IgD-negative memory B cell (primary cell): ENCODE results near the gene ANO3. TPM values are rescaled to one million over a fixed set of nuclear protein-coding genes. Genes with fewer than 3 reads are reported as not detected.
"Not testable (repeated sequence)": the region's sequence is repeated elsewhere in the genome, so short reads cannot be mapped to it uniquely, and the experiment has no call there.

Experiments
- H3K27ac Mint-ChIP-seq, 3 donors: one replicate each; pipeline ENCODE4 v1.8.0; 2020 to 2022; ENCODE audit warnings: mild to moderate bottlenecking in 3 of 3, mixed read lengths in 3 of 3, moderate library complexity in 1 of 3
- H3K27me3 Mint-ChIP-seq: one replicate; pipeline ENCODE4 v1.8.0; 2021; ENCODE audit warnings: mixed read lengths
- H3K36me3 Mint-ChIP-seq: one replicate; pipeline ENCODE4 v1.8.0; 2020; ENCODE audit warnings: mild to moderate bottlenecking, mixed read lengths
- H3K4me1 Mint-ChIP-seq, 3 donors: one replicate each; pipeline ENCODE4 v1.8.0; 2020 to 2022; ENCODE audit warnings: mixed read lengths in 3 of 3, mild to moderate bottlenecking in 1 of 3
- H3K4me3 Mint-ChIP-seq, 4 donors: one replicate each; pipeline ENCODE4 v1.8.0; 2020 to 2022; ENCODE audit warnings: mild to moderate bottlenecking in 4 of 4, mixed read lengths in 4 of 4, moderate library complexity in 3 of 4
- H3K9me3 Mint-ChIP-seq, 3 donors: one replicate each; pipeline ENCODE4 v1.8.0; 2020 to 2021; ENCODE audit warnings: mixed read lengths in 3 of 3, mild to moderate bottlenecking in 1 of 3
- polyA plus RNA-seq: library from polyadenylated mRNA; unstranded; fragments of 300-500 nt; fragmentation: Illumina TruSeq; gene quantifications from one replicate; pipeline ENCODE4 v1.2.3, GENCODE V29; 2021

Gene ANO3
- polyA plus RNA-seq, 1 donor from 2014 or later: not detected

DNA sequence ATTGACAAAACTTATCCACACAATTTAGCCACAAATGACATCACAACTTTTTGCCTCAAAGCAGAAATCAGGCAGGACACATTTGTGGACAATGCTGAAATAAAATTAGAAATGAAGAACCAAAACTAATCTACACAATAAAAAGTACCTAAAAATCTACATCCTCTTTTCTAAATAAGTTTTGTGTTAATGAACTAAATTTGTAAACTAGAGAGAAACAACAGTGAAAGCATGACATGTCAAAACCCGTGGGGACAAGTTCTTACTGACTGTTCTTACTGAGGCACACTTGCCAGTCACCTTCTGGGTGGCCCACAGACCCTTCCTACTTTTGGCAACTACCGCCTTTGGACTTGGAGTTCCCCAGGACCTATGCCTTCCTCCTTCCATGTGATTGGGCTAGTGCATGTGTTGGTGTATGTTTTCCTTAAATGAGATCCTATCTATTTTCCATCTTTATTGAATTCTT is 300.8 kb downstream of the ANO3 start:
- Mint-ChIP-seq H3K36me3 (no peaks in the 10 kb centered on the region), H3K4me1 (peaks cover 0 to 6% (median 1%) of the 10 kb centered on the region in 3 donors), H3K9me3 (peaks cover 1 to 5% (median 2%) of the 10 kb centered on the region in 3 donors), H3K4me3 (no peak overlapping the region), H3K27ac (no peak overlapping the region), H3K27me3 (no peaks in the 10 kb centered on the region)

DNA sequence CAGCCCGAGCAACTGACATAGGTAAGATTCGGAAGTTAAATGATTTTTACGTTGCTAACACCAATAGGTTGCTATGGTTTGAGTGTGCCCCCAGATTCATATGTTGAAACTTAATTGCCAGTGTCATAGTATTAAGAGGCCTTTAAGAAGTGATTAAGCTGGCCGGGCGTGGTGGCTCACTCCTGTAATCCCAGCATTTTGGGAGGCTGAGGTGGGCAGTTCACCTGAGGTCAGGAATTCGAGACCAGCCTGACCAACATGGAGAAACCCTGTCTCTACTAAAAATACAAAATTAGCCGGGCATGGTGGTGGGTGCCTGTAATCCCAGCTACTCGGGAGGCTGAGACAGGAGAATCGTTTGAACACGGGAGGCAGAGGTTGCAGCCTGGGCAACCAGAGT is 311.4 kb downstream of the ANO3 start:
- not testable (repeated sequence) for H3K27ac Mint-ChIP-seq, H3K4me1 Mint-ChIP-seq, H3K36me3 Mint-ChIP-seq, H3K4me3 Mint-ChIP-seq, H3K27me3 Mint-ChIP-seq, H3K9me3 Mint-ChIP-seq

DNA sequence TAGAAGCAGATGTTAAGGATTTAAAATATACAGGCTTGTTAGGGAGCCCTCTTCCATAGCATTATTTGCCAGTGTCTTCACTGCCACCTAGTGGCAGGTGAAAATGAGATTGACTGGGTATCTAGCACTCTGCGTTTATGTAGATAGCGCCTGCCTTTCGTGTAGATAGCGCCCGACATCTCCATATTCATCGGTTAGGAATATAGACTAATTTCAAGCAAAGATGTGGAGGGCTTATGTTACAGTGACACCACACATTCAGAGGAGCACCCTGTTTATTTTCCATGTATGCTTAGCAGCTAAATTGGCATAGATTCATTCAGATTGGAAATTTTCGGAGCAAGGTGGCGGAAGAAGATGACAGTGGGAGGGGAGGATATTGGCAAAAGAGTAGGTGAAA is 318.0 kb downstream of the ANO3 start:
- Mint-ChIP-seq H3K36me3 (no peaks in the 10 kb centered on the region), H3K4me1 (no peaks in the 10 kb centered on the region), H3K9me3 (no peaks in the 10 kb centered on the region), H3K27ac (no peak overlapping the region), H3K4me3 (no peak overlapping the region), H3K27me3 (no peaks in the 10 kb centered on the region)

DNA sequence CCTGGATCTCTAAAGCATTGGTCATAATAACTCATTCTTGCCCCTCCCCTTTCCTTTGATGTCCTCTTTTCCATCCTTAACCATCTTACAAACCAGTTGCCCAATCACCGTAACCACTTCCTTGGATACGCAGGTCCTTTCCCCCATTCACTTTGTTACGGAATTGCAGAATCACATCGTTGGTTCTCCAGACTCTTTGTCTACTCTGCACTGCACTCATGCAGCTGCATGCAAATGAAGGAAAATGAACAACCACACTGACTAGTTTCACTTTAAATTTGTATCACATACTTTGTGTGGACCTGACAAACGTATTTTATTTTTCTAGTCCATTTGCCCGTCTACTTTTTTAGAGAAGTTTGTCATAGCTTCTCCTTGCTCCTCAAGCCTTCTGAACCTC is 320.0 kb downstream of the ANO3 start:
- no peaks in the 10 kb centered on the region for H3K27me3 Mint-ChIP-seq
- H3K4me3 Mint-ChIP-seq: no peak overlapping the region
- H3K36me3 Mint-ChIP-seq: no peaks in the 10 kb centered on the region
- no peak overlapping the region for H3K27ac Mint-ChIP-seq
- H3K9me3 Mint-ChIP-seq: no peaks in the 10 kb centered on the region
- H3K4me1 Mint-ChIP-seq: no peaks in the 10 kb centered on the region

DNA sequence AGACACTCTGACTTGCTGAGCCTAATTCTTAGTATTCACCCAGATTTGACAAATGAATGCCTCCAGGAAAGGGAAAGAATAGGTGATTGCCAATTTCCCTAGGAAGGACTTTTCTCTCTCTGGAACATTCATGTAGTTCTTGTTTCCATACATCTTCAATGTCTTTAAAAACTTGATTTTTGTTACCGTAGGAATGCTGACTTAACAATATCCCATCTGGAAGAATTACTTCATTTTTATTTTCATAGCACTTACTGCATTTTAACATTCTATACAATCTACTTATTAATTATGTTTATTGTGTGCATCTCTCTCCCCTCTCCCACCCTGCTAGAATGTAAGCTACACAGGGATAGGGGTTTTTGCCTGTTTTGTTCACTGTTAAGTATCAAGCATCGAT is 323.4 kb downstream of the ANO3 start:
- Mint-ChIP-seq H3K4me1 (peaks cover 0 to 1% (median 0%) of the 10 kb centered on the region in 3 donors), H3K27me3 (no peaks in the 10 kb centered on the region), H3K27ac (no peak overlapping the region), H3K4me3 (no peak overlapping the region), H3K36me3 (peaks cover 1% of the 10 kb centered on the region), H3K9me3 (peaks cover 0 to 4% (median 0%) of the 10 kb centered on the region in 3 donors)

DNA sequence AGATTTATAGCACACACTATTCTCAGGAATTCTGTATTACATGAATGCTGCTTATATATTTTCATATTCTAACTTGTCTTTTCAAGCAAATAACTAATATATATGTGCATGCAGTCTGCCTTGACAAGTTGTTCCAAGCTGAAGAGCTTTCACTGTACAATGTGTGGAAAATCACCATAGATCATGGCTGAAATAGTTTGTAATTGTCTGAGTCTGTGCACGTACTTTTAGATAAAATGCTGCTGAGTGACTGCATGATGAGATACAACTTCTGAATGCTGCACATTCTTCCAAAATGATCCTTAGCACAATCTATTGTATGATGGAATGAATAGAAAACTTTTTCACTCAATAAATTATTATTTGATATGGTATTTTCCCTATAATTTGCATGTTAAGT is 331.0 kb downstream of the ANO3 start:
- Mint-ChIP-seq H3K9me3 (no peaks in the 10 kb centered on the region), H3K4me1 (no peaks in the 10 kb centered on the region), H3K4me3 (no peak overlapping the region), H3K27ac (no peak overlapping the region), H3K27me3 (no peaks in the 10 kb centered on the region), H3K36me3 (peaks cover under 1% of the 10 kb centered on the region)

DNA sequence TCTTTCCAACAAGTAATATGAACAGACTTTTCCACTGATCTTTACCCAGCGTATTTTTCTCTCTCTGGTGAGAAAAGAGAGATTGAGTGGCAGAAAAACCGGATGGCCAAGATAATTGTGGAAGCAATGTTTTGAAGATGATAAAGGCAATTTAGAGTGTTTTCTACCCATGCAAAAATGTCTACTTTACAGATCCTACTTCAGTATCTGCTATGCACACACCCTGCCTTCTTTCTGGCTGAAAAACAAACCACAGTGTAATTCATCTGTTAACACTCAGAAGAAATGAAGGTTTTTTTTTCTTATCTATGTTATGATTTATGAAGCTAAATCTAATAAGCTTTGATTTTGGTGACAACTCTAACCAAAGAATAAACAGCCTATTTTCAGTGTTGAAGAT is 333.1 kb downstream of the ANO3 start:
- Mint-ChIP-seq H3K27me3 (no peaks in the 10 kb centered on the region), H3K36me3 (no peaks in the 10 kb centered on the region), H3K27ac (no peak overlapping the region), H3K4me3 (no peak overlapping the region), H3K4me1 (no peaks in the 10 kb centered on the region), H3K9me3 (no peaks in the 10 kb centered on the region)

DNA sequence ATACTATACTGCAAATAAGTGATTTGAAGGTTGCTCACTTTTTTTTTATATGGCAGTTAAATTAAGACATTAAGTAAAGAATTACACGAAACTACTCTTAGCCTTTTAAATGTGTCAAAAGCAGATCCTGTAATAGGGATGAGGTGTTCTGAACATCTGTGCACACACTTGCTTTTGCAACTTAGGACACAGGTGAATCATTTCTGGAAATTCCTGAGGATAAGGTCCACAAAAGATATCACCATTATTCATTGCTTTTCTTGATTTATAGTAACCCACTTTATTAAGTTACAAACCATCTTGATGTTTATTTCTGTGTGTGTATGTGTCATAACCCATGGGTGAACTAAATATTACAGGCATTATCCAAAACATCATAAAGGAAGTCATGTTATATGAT is 334.0 kb downstream of the ANO3 start:
- Mint-ChIP-seq H3K27ac (no peak overlapping the region), H3K4me3 (no peak overlapping the region), H3K36me3 (no peaks in the 10 kb centered on the region), H3K4me1 (no peaks in the 10 kb centered on the region), H3K9me3 (no peaks in the 10 kb centered on the region), H3K27me3 (no peaks in the 10 kb centered on the region)

DNA sequence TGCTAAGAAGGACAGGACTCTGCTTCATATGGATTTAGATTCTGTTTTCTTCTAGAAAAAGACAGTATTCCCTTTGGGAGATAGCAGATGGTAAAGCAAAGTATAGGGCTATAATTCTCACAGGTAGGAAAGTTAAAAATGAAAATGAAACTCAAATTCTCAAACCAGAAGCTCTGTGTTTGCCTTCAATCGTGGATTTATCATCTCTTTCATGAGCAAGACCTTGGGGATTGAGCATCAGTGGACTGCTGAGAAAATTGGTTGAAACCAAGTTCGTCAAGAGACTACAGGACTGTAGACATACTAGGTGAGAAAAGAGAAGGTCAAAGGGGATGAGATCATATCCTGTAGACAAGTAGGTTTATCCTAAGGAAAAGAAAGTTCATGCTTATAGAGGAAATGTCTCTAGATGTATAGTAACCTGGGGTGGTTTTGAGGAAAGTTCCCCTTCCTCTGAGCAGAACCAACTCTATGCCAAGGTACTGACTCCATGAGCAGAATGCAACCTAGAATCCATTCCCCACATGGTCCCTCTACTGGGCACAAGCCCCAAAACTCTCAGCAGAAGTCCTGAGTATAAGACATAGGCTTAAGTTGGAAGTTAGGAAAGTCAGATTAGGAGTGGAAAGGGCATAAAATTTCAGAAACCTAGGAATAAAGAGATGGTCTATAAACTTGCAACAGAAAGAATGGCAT is 343.5 kb downstream of the ANO3 start:
- Mint-ChIP-seq H3K4me1 (peaks cover 0 to 4% (median 2%) of the 10 kb centered on the region in 3 donors), H3K36me3 (no peaks in the 10 kb centered on the region), H3K27me3 (no peaks in the 10 kb centered on the region), H3K9me3 (peaks cover 1 to 4% (median 3%) of the 10 kb centered on the region in 3 donors), H3K4me3 (no peak overlapping the region), H3K27ac (no peak overlapping the region)

DNA sequence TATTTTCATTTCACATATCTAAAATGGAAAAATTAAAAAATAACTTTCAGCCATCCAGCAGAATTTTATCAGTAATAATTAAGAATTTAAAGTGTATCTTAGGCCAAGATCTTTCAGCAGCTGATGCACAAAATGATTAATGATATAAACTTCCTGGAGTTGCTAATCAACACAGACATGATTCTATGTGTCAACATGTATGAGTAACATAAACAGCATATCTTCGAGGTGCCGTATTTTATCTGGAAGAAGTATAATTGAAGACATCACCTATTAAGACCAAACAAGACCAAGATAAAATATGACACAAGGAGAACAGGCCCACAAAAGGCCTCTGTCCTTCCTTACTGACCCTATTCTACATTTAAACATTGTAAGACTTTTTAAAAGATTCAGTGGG is 344.7 kb downstream of the ANO3 start:
- H3K4me1 Mint-ChIP-seq: peaks cover 0 to 4% (median 2%) of the 10 kb centered on the region in 3 donors
- H3K27ac Mint-ChIP-seq: no peak overlapping the region
- H3K4me3 Mint-ChIP-seq: no peak overlapping the region
- H3K27me3 Mint-ChIP-seq: no peaks in the 10 kb centered on the region
- no peaks in the 10 kb centered on the region for H3K36me3 Mint-ChIP-seq
- H3K9me3 Mint-ChIP-seq: peaks cover 1 to 4% (median 3%) of the 10 kb centered on the region in 3 donors

DNA sequence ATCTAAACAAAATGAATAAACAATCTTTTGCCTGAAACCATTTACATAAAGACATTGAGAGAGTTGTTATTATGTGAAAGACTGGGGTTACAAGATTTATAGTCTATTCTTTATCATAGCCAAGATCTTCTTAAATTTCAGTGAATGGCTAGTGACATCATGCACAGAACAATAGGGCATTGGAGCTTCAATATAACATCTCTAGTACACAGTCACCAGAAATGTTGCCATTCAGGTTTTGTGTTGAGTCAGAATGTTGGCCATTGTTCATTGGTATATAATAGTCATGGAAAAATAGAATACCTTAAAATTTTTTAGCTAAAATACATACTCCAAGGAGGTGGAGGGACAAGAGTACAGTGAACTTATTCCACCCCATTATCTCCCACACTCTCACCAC is 345.6 kb downstream of the ANO3 start:
- no peak overlapping the region for H3K4me3 Mint-ChIP-seq
- H3K27ac Mint-ChIP-seq: no peak overlapping the region
- H3K9me3 Mint-ChIP-seq: peaks cover 1 to 4% (median 3%) of the 10 kb centered on the region in 3 donors
- peaks cover 0 to 4% (median 2%) of the 10 kb centered on the region in 3 donors for H3K4me1 Mint-ChIP-seq
- no peaks in the 10 kb centered on the region for H3K36me3 Mint-ChIP-seq
- H3K27me3 Mint-ChIP-seq: no peaks in the 10 kb centered on the region

DNA sequence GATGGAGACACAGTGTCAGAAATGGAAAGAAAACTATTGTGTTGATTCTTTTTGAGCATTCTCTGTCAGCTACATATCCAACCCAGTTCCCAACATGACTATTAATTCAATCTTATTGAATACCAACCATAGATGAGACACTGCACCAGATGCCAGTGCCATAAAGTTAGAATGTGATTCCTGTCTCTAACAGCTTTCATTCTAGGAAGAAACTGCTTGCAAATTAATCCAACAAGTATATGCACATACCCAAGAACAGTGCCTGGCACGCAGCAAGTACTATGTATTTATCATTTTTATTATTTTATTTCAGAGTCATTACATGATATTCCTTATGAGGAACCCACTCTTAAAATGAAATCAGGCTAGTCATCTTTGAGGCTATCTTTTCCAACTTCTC is 355.4 kb downstream of the ANO3 start:
- Mint-ChIP-seq H3K27me3 (no peaks in the 10 kb centered on the region), H3K36me3 (no peaks in the 10 kb centered on the region), H3K9me3 (peaks cover 0 to 4% (median 0%) of the 10 kb centered on the region in 3 donors), H3K4me1 (no peaks in the 10 kb centered on the region), H3K27ac (no peak overlapping the region), H3K4me3 (no peak overlapping the region)

DNA sequence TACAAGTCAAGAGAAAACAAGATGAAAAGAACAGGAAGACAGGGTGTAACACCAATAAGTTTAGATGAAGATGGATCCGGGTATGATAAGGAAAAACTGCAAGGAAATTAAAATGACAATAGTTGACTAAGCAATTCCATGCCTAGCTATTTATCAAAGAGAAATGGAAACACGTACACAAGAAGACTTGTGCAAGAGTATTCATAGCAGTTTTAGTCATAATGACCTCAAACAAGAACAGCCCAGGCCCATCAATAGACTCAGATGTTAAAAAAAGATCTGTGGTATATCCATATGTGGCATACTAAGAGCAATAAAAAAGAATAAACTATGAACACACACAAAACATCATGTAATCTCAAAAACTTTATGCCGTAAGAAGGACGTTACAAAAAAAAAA is 356.8 kb downstream of the ANO3 start:
- H3K27me3 Mint-ChIP-seq: no peaks in the 10 kb centered on the region
- H3K36me3 Mint-ChIP-seq: no peaks in the 10 kb centered on the region
- no peak overlapping the region for H3K27ac Mint-ChIP-seq
- no peak overlapping the region for H3K4me3 Mint-ChIP-seq
- peaks cover 0 to 4% (median 0%) of the 10 kb centered on the region in 3 donors for H3K9me3 Mint-ChIP-seq
- H3K4me1 Mint-ChIP-seq: no peaks in the 10 kb centered on the region

DNA sequence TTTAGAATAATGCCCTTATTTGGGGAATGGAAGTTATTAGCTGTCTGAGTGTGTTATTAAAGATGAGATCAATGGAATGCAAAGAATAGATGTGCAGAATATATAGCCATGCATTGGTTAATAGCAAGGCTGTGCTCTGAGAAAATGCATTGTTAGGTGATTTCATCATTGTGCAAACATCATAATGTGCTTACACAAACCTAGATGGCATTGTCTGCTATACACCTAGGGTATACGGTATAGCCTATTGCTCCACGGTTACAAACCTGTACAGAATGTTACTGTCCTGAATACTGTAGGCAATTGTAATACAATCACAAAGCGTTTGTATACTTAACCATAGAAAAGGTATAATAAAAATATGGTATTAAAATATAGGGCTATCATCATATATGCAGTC is 364.4 kb downstream of the ANO3 start:
- Mint-ChIP-seq H3K4me3 (no peak overlapping the region), H3K9me3 (peaks cover 0 to 2% (median 0%) of the 10 kb centered on the region in 3 donors), H3K27ac (no peak overlapping the region), H3K27me3 (no peaks in the 10 kb centered on the region), H3K4me1 (no peaks in the 10 kb centered on the region), H3K36me3 (no peaks in the 10 kb centered on the region)

DNA sequence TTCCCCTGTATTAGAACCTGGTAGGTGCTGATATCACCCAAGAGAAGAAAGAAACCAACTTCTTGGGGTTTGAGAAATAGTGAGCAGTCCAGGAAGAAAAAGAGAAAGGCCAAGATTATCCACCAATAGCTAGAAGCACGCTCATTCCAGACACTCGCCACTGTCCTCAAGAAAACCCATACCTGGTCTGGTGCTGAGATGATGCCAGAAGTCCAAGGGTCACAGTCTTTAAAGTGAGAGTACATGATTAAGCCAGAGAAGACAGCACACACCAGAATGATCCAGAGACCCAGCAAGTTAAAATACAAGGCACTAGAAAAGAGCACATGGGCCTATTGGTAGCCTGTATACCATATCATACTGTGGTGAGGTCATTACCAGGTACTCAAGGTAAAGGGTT is 366.3 kb downstream of the ANO3 start:
- H3K4me3 Mint-ChIP-seq: no peak overlapping the region
- H3K9me3 Mint-ChIP-seq: peaks cover 0 to 2% (median 0%) of the 10 kb centered on the region in 3 donors
- H3K27me3 Mint-ChIP-seq: no peaks in the 10 kb centered on the region
- no peaks in the 10 kb centered on the region for H3K36me3 Mint-ChIP-seq
- H3K27ac Mint-ChIP-seq: no peak overlapping the region
- H3K4me1 Mint-ChIP-seq: no peaks in the 10 kb centered on the region

DNA sequence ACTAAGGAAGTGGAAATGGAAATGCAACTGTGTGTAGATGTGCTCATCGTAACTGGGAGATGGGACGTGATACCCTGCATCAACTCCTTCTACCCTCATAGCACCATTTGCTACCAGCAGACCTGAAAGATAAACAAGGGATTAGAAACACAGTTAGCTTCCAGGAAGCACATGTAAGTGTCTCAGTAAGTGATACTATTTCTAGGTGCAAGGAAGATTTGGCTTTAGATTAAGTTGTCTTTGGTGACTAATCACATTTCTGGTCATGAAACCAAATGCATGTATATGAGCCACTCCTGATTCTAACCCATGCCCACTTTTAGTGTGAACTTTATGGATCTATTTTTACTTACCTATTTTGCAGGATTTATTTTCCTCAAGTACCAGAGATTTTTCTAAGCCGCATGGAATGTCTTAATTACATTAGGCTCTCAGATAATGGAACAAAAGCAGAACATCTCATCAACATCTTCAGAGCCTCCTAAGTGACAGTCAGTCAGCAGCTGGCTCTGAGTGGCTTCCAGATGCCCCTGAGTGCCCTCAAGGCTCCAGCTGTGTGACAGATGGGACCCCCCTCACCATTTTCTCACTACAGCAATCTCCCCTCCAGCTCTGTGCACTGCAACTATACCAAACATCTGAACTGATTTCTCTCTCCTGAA is 368.8 kb downstream of the ANO3 start:
- Mint-ChIP-seq H3K27ac (no peak overlapping the region), H3K4me3 (no peak overlapping the region), H3K9me3 (no peaks in the 10 kb centered on the region), H3K36me3 (no peaks in the 10 kb centered on the region), H3K27me3 (no peaks in the 10 kb centered on the region), H3K4me1 (no peaks in the 10 kb centered on the region)
